ENCODE measurements around the gene UGP2.
A peak's percentile ranks its signal among the peaks of the same experiment; 100 is the strongest.
"Not testable (repeated sequence)": the region's sequence is repeated elsewhere in the genome, so short reads cannot be mapped to it uniquely, and the experiment has no call there.

UGP2 gene

DNA sequence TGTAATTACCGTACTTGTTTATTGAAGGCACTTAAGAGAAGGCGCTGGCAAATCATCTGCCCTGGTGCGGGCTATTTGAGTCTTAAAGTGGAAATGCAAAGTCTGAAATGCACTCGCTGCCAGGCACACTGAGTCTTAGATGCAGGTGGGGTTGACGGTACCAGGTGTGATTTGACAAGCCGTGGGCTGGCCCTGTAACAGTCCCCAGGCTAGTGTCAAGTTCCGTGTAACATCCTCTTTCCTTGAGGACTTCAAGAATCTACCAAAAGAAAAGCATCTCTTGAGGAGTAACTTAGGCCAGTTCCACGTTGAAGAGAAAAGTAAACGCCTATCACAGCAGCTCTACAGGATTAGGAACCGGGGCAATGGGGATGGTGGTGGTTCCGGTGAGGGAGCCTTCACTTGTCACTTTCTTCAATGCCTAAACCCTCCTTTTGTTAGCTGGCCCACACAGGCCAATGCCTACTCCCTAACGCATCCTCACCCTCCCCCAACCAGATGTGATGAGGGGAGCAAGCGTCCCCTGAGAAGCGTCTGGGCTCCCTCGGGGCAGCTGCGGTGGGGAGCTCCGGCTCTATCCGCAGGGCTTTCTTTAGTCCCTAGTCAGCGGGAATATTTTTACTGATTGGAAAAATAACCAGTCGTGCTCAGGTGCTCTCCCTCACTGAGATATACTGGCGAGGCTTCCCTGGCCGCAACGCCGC lies 1.5 kb upstream of the UGP2 start:
- peak; percentile 94 for DNase-seq (ENCODE audit: low spot score)

DNA sequence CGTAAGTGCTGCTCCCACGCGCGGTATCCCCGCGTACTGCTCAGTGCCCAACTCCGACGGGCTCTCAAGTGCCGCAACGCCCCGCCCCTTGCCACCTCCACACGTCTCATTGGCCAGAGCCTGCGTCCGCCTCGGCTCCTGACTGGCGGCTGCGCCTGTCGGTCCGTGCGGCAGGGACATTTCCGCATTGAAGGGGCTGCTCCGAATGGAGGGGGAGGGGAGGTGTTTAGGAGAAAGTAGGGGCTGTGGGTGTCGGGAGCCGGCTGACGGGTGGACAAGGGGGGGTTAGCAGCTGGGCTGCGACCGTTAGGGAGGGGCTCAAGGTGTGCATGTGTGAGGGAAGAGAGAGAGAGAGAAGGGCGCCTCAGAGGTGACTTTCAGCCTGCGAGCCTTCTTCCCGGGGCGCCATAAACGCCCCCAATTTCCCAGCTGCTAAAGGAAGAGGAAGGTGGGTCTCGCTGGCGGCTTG lies 877 bp upstream of the UGP2 start:
- DNase-seq (ENCODE audit: low spot score): peak; percentile 98

DNA sequence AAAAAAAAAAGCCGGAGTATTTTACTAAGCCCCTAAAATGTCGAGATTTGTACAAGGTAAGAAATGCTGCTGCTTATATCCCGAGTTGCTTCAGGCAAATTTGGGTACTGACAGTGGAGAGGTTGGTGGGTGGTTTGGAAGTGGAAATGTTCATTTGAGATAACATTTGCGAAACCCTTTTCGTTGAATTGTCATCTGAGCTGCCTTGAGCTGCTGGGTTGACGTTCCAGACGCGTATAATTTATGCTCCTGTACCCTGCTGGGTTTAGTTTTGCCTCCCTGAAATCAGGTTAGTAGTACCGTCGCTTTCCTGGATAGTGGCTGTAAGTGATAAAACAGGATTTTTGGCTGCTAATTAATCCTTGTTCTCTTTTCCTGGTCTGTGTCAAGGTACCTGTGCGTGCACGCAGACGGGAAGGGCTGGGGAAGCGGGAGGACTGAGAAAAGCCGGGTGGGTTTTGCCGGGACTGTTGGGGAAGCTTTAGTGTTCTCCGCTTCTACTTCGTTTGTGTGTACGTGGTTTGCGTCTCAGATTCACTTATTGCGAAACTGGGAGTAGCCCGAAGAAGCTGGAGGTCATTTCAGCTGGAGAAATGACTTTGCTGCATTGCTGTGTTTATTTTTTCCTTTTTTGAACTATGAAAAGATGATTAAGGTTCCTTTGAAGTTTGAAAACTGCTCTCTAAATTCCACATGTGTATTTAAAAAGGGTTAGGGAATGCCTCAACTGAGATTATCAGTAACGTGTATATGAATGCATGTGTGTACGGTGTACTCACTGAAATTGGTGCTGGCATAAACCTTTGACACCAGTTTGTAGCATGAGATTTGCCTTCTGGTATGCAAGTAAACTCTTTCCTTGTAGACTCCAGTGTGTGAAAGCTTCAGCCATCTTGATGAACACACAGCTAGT lies 709 bp downstream of the UGP2 start:
- peak; percentile 58 for DNase-seq (ENCODE audit: low spot score)

DNA sequence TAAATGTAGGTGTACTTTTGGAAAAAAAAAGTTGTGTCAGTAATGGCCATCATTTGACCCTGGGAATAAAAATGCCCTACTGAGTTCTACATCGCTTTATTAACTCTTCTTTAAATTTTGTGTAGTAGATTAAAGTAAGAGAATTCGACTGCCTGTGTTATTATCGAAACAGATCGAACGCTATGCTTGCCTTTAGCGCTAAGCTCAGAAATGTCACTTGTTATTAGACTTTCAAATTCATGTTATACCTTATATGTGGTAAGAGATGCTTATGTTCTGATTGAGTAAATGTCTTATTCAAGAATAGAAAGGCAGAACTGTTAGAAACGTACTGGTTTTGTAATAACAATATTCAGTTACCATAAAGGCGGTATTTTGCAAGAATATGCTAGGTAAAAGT lies 1.4 kb downstream of the UGP2 start:
- DNase-seq (ENCODE audit: low spot score): no peak

DNA sequence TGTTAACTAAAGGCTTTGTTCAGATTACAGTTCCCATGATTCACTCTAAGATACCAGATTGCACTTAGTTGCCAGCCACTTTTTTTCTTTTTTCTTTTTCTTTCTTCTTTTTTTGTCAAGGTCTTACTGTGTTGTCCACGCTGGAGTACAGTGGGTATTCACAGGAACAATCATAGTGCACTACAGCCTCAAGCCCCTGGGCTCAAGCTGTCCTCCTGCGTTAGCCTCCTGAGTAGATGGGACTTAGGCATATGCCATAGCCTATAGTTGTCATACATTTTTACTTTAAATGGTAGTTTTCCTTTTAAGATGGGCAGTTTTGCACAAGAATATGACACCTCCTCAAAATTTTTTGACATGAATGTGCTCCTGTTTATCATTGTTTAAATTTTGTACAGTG lies 2.1 kb downstream of the UGP2 start:
- DNase-seq (ENCODE audit: low spot score): no peak

DNA sequence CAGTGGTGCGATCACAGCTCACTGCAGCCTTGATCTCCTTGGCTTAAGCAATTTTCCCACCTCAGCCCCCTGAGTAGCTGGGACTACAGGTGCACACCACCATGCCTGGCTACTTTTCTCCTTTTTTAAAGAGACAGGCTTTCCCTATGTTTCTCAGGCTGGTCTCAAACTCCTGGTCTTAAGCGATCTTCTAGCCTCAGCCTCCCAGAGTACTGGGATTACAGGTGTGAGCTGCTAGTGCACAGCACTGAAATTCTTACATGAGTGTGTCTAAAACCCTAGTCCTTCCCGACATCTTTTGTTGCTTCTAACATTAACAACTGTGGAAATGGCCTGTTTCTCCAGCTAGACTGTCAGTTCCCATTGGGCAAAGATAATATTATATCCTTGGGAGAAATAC lies 2.9 kb downstream of the UGP2 start:
- no peak for DNase-seq (ENCODE audit: low spot score)

DNA sequence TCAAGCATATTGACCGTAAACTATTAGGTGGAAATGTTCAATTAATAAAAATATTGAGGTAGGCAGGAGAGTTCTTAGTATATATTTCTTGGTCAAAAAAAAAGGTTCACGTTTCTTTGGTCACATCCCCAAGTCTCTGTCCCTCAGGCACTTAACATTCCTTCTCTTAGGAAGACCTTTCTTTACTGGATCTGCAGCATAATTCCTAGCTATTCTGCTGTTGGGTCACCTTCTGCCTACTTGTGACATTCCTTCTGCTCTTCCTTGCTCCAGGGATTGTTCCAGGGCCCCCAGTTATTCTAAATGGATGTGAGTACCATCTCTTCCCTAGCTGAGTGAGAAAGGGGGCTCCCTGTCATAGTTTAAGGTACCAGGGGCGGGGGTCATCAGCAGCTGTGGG lies 4.2 kb downstream of the UGP2 start:
- DNase-seq (ENCODE audit: low spot score): no peak

DNA sequence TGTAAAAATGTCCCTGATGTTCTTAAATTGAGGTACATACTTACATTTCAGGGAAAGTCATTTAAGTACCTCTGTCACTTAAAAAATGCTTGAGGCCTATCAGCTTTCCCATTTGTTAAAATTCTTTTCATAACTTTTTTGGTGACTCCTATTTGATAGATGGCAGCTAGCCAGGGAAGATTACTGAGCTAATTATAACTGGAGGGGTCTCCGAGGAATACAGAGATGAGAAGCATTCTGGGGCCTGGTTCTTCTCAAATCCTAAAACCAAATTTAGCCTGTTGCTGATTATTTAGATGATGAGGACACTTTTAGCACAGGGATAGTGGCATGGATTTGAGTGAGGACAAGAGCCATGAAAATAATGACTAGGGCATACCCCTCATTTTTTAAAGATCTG lies 4.8 kb downstream of the UGP2 start:
- no peak for DNase-seq (ENCODE audit: low spot score)

DNA sequence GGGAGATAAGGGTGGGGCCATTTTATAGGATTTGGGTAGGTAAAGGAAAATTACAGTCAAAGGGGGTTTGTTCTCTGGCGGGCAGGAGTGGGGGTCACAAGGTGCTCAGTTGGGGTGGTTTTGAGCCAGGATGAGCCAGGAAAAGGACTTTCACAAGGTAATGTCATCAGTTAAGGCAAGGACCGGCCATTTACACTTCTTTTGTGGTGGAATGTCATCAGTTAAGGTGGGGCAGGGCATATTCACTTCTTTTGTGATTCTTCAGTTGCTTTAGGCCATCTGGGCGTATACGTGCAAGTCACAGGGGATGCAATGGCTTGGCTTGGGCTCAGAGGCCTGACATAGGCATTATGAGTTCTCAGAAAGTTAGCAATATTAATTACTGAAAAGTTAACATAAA lies 5.9 kb downstream of the UGP2 start:
- not testable (repeated sequence) for DNase-seq (ENCODE audit: low spot score)

DNA sequence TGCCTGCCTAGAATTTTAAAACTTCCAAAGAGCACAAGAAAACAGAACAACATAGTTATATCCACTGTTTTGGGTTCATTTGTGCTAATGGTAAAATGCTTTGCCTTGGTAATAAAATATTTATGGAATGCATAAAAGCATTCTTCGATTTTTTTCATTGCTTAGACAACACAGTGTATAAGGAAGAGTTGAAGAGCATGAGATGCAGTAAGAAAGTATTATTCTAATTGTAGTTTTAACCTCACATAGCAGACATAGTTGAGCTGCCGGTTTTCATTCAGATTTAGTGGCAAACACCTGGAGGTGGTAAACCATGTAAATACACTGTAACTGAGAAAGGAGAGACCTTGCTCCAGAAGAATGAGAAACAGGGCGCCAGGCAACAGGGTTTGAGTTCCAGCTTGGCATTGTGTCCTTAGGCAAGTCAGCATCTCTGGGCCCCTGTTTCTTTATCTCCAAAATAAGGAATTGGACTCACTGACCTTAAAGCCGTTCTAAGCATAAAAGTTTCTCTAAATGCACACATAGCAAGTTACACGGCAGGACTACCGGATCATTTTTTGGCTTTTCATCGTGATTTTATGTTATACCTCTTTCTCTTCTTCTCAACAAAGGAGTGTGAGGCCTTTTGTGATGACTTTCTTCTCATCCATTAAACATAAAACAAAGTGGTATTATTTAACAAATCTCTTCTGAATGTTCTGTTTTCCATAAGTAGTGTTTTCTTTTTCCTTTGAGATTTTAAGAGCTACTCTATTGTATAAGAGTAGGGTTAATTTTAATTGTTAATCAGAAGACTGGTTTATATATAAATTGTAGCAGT lies 7.9 kb downstream of the UGP2 start:
- DNase-seq (ENCODE audit: low spot score): no peak

DNA sequence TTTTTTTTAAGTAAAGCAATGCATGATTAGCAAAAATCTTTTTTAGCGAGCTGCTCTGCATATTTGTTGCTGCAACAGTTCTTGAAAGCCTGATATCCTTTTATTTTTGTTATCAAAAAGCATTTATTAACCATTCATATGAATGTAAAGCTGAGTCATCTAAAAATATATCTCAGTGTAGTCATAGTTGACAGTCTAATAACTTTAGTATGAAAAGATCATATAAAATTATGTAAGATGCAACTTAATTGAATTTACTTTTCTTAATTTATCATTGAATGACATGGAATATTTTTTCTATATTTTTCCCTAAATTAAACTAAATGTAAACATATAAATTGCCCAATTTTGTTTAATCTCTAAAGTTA lies 8.5 kb downstream of the UGP2 start:
- DNase-seq (ENCODE audit: low spot score): no peak

DNA sequence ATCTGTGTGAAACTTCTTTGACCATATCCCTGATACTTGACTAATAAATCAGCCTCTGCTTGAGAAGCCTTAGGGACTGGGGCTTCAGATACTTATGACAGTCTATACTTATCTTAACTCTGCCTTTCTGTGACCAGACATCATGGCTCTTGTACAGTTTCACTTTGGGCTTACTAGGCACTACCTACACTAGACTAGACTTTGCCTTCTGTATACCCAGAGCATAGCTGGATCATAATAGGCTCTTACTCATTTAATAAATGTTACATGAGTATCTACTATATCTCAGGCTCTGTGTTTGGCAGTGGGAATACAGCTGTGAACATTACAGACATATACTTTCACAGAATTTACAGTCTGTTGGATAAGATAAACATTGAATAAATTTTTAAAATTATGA lies 9.0 kb downstream of the UGP2 start:
- no peak for DNase-seq (ENCODE audit: low spot score)

DNA sequence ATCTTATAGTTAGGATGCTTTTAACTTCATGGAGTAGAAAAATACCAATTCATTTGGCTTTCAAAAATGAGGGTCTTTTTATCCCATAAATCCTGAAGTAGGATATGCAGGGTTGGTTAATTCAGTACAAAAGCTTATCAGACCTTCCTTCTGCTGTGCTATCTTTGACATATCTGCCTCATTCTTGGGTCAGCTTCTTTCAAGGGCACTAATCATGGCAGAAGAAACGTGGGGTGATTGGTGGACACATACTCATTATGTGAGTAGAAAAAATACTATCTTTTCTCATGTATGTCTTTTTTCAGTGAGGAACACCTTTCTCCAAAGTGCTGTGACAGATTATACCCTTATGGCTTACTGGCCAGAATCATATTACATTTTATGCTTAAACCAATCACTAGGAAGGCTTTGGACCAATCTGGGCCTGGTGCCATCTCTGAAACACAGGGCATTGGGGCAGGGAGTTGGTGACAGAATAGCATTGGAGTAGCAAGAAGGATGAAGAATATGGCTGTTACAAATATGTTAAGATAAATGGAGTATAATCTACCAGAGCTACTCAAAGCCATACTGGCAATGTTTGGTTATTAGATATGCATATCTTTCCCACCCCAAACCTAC lies 10.1 kb downstream of the UGP2 start:
- DNase-seq (ENCODE audit: low spot score): no peak

DNA sequence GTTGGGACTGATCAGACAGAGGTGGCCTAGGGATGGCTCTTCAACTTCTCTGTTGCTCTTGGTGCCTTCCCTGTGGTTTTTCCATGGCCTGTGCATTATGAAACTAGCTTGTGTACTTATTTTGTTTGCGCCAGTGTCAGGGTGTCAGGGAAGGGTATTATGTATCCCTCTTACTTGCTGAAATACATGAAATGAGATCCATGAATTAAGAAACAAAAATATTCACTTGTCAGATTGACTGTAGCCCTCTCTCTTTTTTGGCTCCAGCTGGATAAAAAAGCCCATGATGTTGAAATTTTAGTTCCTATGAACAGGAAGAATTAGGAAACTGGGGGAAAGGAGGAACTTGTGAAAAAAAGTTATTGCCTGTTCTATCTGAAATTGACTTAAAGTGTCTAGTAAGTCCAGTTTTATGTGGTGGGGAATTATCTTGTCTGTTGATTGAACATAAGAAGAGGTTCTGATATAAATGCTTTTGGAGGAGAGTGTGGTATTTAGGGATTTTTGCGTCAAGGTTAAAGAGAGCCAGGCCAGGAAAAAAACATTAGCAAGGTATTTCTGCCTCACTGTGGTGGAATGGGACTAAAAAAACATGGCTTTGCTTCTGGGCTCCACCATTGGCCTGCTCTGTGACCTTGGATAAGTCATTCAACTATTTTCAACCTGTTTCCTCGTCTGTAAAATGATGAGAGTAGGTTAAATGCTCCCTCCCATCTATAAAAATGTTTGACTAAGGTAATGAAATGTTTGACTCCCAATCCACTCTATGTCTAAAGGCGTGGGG lies 12.0 kb downstream of the UGP2 start:
- no peak for DNase-seq (ENCODE audit: low spot score)

DNA sequence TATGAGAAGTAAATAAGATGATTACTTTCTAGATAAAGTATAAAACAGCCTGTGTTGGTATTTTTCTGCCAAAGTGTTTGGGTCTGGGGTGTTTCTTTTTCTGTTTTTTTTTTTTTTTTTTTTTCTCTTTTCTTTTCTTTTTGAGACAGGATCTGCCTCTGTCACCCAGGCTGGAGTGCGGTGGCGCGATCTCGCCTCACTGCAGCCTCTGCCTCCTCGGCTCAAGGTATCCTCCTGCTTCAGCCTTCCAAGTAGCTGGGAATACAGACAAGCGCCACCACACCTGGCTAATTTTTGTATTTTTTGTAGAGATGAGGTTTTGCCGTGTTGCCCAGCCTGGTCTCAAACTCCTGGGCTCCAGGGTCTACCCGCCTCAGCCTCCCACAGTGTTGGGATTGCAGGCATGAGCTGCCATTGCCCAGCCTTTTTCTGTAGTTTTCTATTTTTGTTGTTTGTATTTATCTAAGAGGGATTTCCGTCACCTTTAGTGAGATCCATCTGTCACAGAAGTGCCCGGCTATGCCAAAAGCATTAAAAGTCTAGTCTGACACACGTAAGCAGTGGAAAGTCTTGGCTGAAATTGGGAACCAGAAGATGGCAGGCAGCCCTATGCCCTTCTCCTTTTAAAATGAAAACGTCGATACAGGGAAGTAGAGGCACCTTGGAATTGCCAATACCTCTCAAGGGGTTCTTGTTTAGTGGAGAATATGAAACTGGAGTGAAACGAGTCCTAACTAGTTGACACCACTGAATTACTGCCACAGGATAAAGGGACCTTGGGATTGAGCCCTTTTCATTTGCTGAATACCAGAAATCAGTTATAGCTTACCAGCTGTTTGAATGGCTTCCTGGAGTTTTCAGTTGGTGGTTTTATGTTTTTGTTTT lies 14.0 kb downstream of the UGP2 start:
- DNase-seq (ENCODE audit: low spot score): no peak

DNA sequence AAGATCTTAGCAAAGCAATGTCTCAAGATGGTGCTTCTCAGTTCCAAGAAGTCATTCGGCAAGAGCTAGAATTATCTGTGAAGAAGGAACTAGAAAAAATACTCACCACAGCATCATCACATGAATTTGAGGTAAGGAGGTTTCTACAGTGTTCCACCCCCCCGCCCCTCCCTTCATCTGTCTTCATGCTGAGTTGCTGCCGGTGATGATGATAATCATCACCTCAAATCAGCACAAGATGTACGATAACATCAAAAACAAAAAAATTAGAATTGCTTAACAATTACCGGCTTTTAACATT lies 14.6 kb downstream of the UGP2 start:
- no peak for DNase-seq (ENCODE audit: low spot score)

DNA sequence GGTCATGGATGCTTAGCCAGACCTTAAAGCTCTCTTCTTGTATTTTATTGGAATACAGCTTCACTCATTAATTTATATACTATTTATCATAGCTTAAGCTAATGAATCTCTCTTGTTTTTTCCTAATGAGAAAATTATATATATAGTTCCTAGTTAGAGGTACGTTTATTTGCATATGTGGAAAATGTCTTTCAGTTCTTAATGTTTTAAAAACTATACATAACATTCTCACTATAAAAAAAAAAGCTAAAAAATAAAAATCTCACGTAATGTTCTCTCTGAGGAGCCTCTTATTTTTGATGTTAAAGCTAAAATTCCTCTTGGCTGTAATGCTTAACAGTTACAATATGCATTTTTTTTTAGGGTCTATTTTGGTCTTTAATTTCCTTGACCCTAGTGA lies 16.6 kb downstream of the UGP2 start:
- no peak for DNase-seq (ENCODE audit: low spot score)

DNA sequence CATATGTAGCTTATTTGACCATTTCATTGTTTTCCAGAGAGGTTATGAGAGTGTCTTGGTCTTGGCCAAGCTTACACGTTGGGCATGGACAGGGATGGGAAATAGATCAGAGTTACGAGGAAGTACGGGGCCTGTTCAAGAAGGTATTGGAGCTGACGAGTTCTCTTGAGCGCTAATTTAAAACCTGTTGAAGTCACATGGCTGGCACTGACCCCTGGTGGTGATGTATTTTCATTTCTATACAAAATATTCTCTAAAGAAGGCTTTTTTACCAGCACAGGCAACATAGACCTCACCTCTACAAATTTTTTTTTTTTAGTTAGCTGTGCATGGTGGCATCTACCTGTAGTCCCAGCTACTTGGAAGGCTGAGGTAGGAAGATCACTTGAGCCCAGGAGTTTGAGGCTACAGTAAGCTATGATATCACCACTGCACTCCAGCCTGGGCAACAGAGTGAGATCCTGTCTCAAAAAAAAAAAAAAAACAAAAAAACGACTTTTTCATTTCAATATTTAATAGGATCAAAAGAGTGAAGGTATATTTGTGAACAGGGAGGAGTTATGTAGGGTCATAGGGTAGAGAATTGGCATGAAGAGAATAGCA lies 19.6 kb downstream of the UGP2 start:
- peak; percentile 81 for DNase-seq (ENCODE audit: low spot score)

DNA sequence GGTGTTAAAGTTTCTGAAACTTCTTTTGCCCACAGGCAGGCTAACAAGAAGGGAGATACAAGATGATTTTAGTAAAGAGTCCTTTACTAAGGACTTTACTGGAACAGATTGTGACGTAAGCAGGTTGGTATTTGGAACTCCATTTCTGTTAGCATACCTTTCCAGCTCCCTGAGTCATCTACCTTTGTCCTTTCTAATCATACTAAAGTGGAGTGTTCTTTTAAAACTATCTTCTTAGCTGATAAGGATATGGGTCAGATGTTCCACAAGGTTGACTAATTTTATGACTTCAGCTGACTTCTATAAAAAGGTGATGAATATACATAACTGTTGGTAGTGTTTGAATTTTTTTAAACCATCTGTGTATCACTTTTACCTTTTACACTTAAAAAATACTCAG lies 21.1 kb downstream of the UGP2 start:
- no peak for DNase-seq (ENCODE audit: low spot score)

DNA sequence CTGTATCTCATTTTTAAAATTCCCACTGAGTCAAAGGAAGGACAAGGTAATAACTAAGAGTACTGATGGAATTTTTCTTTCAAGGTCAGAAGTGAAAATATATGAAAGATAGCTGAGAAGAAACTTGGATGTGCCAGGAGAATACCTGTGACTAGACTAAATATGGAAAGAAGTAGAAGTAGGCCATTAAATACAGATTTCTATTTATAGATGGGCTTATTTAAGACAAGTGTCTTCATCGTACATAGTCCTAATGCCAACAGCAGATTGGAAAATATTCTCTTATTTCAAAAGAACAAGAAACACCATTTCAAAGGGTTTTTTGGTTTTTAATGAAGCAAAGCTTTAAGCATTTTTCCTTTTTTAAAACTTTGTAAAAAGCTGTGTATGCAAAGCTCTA lies 22.0 kb downstream of the UGP2 start:
- DNase-seq (ENCODE audit: low spot score): no peak

All from NAMALWA (cell line).